ENCODE results near the gene CYB5RL.

- TF ChIP-seq CTCF (IDR thresholded peaks at IDR 0.05) (no peak), POLR2A (IDR thresholded peaks at IDR 0.05) (no peak), POLR2AphosphoS5 (IDR thresholded peaks at IDR 0.05) (no peak)
Measured at GRCh38 chr1:54207287-54207686, 7.5 kb upstream of the CYB5RL start.

Measured in upper lobe of left lung (tissue), 4 donors.